GM12801 (cell line): ENCODE measurements around the gene TTLL4.

Experiments used
- TF ChIP-seq, protein P1 (sequence below): IDR thresholded peaks from one replicate; pipeline ENCODE4 v1.5.1; 2011; ENCODE audit warnings: control low read depth; ENCODE audit not compliant: insufficient read length; ENCODE audit errors: extremely low read depth

The TTLL4 gene

DNA sequence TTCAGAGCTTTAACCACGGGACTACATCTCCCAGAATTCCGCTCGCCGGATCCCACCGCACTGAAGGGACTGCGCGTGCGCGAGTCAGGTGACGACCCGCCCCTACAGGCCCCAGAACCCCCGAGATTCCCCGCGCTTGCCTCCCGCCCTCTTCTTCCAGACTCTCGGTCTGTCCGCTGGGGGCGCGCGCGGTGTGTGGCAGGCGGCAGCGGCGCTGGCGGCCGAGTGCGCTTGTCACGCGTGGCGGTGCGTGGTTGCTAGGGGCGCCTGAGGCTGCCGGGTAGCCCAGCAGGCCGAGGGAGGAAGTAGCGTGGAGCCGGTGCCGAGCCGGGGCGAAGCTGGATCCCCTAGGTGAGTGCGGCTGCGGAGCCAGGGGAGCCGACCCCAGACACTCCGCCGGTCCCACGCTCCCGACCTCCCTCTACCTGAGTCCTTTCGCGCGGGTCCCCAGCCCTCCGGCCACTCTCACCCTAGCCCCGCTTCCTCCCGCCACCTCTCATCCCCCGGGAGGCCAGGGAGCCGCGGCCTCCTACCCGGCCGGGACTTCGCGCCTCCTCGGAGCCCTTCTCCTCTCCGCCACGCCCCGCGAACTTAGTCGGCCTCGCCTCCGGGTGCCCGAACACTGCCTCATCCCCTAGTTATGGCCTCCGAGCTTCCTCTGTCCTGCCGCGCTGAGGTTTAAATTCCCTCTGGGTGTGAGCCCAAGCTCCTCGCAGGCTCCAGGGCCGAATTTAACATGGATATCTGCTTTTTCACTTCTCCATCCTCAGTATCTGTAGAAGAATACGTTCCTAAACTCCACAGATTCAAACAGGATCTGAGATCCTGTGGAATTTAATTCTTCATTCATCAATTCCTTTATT, at the start of gene TTLL4:
Gene TTLL4 (plus strand): TSS at position 149 of the 863 bp plus-strand sequence. CDS start 26,842 bp downstream, outside the sequence.
- TF ChIP-seq, protein P1, sequence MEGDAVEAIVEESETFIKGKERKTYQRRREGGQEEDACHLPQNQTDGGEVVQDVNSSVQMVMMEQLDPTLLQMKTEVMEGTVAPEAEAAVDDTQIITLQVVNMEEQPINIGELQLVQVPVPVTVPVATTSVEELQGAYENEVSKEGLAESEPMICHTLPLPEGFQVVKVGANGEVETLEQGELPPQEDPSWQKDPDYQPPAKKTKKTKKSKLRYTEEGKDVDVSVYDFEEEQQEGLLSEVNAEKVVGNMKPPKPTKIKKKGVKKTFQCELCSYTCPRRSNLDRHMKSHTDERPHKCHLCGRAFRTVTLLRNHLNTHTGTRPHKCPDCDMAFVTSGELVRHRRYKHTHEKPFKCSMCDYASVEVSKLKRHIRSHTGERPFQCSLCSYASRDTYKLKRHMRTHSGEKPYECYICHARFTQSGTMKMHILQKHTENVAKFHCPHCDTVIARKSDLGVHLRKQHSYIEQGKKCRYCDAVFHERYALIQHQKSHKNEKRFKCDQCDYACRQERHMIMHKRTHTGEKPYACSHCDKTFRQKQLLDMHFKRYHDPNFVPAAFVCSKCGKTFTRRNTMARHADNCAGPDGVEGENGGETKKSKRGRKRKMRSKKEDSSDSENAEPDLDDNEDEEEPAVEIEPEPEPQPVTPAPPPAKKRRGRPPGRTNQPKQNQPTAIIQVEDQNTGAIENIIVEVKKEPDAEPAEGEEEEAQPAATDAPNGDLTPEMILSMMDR: no peak

DNA sequence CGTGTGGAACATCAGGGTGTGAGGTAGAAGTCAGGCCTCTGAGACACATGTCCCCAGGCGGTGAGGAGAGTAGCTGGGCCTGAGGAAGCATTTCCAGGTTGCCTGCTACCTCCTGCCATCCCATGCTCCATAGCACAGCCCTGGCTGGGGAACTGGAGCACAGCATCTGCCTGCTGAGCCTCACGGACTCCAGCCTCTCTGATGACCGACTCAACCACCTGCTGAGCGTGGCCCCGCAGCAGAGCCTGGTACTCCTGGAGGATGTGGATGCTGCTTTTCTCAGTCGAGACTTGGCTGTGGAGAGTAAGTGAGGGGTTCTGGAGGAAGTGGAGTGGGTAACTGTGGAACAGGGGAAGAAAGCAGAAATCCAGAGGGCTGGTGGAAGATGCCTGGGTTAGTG, 48.3 kb upstream of the TTLL4 start:
- TF ChIP-seq, protein P1: no peak

GRCh38 chr2:218662827-218663226, 47.8 kb upstream of the TTLL4 start:
- TF ChIP-seq, protein P1: no peak

DNA sequence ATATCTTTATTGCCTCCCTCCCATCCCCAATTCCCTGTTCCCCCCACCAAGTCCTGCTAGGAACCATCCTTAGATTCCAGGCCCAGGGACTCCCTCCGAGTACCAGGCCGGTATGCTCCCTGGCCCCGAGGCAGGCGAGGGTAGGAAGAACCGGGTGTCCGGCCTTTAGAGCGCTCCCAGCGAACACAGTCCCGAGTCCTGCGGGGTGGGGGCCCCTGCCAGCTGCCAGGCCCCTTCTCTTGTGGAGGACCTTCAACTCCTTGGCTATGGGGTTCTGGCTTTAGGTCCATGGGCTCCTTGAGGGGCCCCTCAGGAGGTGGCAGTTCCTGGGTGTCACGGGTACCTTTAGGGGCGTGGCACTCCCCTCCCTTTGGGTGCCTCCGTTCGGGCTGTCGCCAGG, 46.7 kb upstream of the TTLL4 start:
- TF ChIP-seq, protein P1: no peak

- TF ChIP-seq, protein P1: no peak
These were observed 46.0 kb upstream of the TTLL4 start for GRCh38 chr2:218664653-218665052.

DNA sequence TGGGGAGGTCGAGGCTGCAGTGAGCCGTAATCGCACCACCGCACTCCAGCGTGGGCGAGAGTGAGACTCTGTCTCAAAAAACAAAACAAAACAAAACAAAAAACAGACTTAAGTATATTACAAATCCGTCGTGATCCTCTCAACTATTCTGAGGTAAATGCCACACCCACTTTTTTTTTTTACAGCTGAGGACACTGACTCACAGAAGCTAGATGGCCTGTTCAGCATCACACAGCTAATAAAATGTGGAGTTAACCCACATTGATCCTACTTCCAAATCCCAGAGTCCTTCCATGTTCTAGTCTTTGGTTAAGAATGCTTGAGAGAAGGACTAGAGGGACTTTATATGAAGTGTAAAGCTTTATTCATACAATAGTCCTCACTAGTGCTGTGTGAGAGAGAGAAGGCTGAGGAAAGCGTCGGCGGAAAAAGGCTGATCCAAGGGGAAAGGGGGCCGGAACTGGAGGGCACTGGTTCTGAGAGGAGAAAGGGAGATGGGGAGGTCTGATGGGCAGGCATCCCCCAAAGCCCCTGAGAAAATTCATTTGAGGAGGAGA, 39.5 kb upstream of the TTLL4 start:
- TF ChIP-seq, protein P1: no peak

- TF ChIP-seq, protein P1: no peak
These were observed 38.7 kb upstream of the TTLL4 start, which contains the start of the genes RNF25 and STK36 for GRCh38 chr2:218671654-218672566. Gene RNF25, minus strand, starts transcription at chr2:218672002. Its CDS starts 32 bp downstream, at chr2:218671970. Gene STK36, plus strand, starts transcription at chr2:218672086. Its CDS starts 744 bp downstream, at chr2:218672830.
